Natural killer cell treated with Interleukin-12 subunit alpha and Interleukin-12 subunit beta and Interleukin-15 and Interleukin-18, amount 100 ng/mL, for 72 hours (primary cell): ENCODE results near the gene FOXC2. TPM values are rescaled to one million over a fixed set of nuclear protein-coding genes. Genes with fewer than 3 reads are reported as not detected.

Experiments used
- ATAC-seq, 2 donors: fragments of 150-1000 bp; cut with Tn5 transposase in 1 of 2; sonication (Bioruptor Pico), chemical (Tn5 transposase) in 1 of 2; 2 replicates each; pipeline ENCODE4 v1.10.0; 2021
- DNase-seq: peaks from one replicate; pipeline ENCODE4 v3.0.0; 2022; ENCODE audit warnings: low spot score
- H3K27ac Mint-ChIP-seq, 2 donors: 1 replicate in 1 of 2; 2 replicates in 1 of 2; pipeline ENCODE4 v1.8.0; 2022; ENCODE audit warnings: mixed read lengths in 2 of 2, mild to moderate bottlenecking in 1 of 2, moderate library complexity in 1 of 2
- H3K27me3 Mint-ChIP-seq, 2 donors: 1 replicate in 1 of 2; 2 replicates in 1 of 2; pipeline ENCODE4 v1.8.0; 2022; ENCODE audit warnings: mixed read lengths in 2 of 2
- H3K36me3 Mint-ChIP-seq: one replicate; pipeline ENCODE4 v1.8.0; 2022; ENCODE audit warnings: mixed read lengths
- H3K4me1 Mint-ChIP-seq, 2 donors: 1 replicate in 1 of 2; 2 replicates in 1 of 2; pipeline ENCODE4 v1.8.0; 2022; ENCODE audit warnings: low read depth in 2 of 2, mixed read lengths in 2 of 2, mild to moderate bottlenecking in 1 of 2
- H3K4me3 Mint-ChIP-seq: one replicate; pipeline ENCODE4 v1.8.0; 2022; ENCODE audit warnings: mixed read lengths
- H3K9me3 Mint-ChIP-seq: 2 replicates; pipeline ENCODE4 v1.8.0; 2022; ENCODE audit warnings: mixed read lengths
- total RNA-seq, 2 donors: library from RNA; stranded (reverse); gene quantifications; one replicate each; pipeline ENCODE4 v1.2.3, GENCODE V29; 2022

Gene FOXC2
- total RNA-seq, 2 donors from 2014 or later = not detected

GRCh38 chr16:86555704-86556075 is 10.9 kb upstream of the FOXC2 start:
- Mint-ChIP-seq H3K9me3 (no peaks in the 10 kb centered on the region), H3K27me3 (peaks cover 0 to 2% of the 10 kb centered on the region in 2 donors), H3K36me3 (peaks cover 5% of the 10 kb centered on the region), H3K4me3 (peak overlapping the region; percentile 92), H3K27ac (peak overlapping the region; percentile 89 to 93), H3K4me1 (peaks cover 12 to 15% of the 10 kb centered on the region in 2 donors)
- DNase-seq = no peak
- no peak for ATAC-seq

GRCh38 chr16:86556576-86556975 is 10.1 kb upstream of the FOXC2 start:
- H3K9me3 Mint-ChIP-seq = no peaks in the 10 kb centered on the region
- DNase-seq (no peak), ATAC-seq (no peak)
- H3K27me3 Mint-ChIP-seq = peaks cover 0 to 6% of the 10 kb centered on the region in 2 donors
- H3K4me3 Mint-ChIP-seq = no peak overlapping the region
- no peak overlapping the region for H3K27ac Mint-ChIP-seq
- H3K4me1 Mint-ChIP-seq = peaks cover 12 to 15% of the 10 kb centered on the region in 2 donors
- H3K36me3 Mint-ChIP-seq = peaks cover 5% of the 10 kb centered on the region

GRCh38 chr16:86557587-86557986 is 9.0 kb upstream of the FOXC2 start:
- H3K27ac Mint-ChIP-seq = no peak overlapping the region
- no peak for ATAC-seq
- H3K4me1 Mint-ChIP-seq = peaks cover 12 to 15% of the 10 kb centered on the region in 2 donors
- H3K27me3 Mint-ChIP-seq = peaks cover 8 to 9% of the 10 kb centered on the region in 2 donors
- H3K36me3 Mint-ChIP-seq = peaks cover 5% of the 10 kb centered on the region
- H3K4me3 Mint-ChIP-seq = no peak overlapping the region
- no peak for DNase-seq
- H3K9me3 Mint-ChIP-seq = no peaks in the 10 kb centered on the region

GRCh38 chr16:86558355-86559193 is 8.1 kb upstream of the FOXC2 start:
- no peak for ATAC-seq

GRCh38 chr16:86559802-86560305 is 6.8 kb upstream of the FOXC2 start:
- no peak overlapping the region for H3K27ac Mint-ChIP-seq
- H3K4me1 Mint-ChIP-seq = peaks cover 5 to 16% of the 10 kb centered on the region in 2 donors
- no peaks in the 10 kb centered on the region for H3K36me3 Mint-ChIP-seq
- DNase-seq (no peak), ATAC-seq (no peak)
- no peak overlapping the region for H3K4me3 Mint-ChIP-seq
- H3K9me3 Mint-ChIP-seq = no peaks in the 10 kb centered on the region
- H3K27me3 Mint-ChIP-seq = peaks cover 20 to 23% of the 10 kb centered on the region in 2 donors

More at GRCh38 chr16:86558355-86559193, 8.1 kb upstream of the FOXC2 start:
- H3K36me3 Mint-ChIP-seq = peaks cover 5% of the 10 kb centered on the region
- no peak for DNase-seq
- peaks cover 12 to 15% of the 10 kb centered on the region in 2 donors for H3K4me1 Mint-ChIP-seq
- H3K27me3 Mint-ChIP-seq = peaks cover 10 to 11% of the 10 kb centered on the region in 2 donors
- H3K9me3 Mint-ChIP-seq = no peaks in the 10 kb centered on the region
- no peak overlapping the region for H3K27ac Mint-ChIP-seq
- H3K4me3 Mint-ChIP-seq = no peak overlapping the region

GRCh38 chr16:86562356-86562755 is 4.3 kb upstream of the FOXC2 start:
- H3K27me3 Mint-ChIP-seq = peaks cover 25 to 32% of the 10 kb centered on the region in 2 donors
- H3K36me3 Mint-ChIP-seq = no peaks in the 10 kb centered on the region
- no peak overlapping the region for H3K4me3 Mint-ChIP-seq
- ATAC-seq = no peak
- no peak for DNase-seq
- H3K4me1 Mint-ChIP-seq = peaks cover 0 to 11% of the 10 kb centered on the region in 2 donors
- H3K9me3 Mint-ChIP-seq = no peaks in the 10 kb centered on the region
- H3K27ac Mint-ChIP-seq = no peak overlapping the region

- Mint-ChIP-seq H3K27me3 (peaks cover 26 to 33% of the 10 kb centered on the region in 2 donors), H3K27ac (peak overlapping the region in 1 of 2 donors; percentile 29)
These were observed 2.9 kb upstream of the FOXC2 start for GRCh38 chr16:86563469-86564345.

GRCh38 chr16:86565181-86565631 is 1.4 kb upstream of the FOXC2 start:
- DNase-seq (no peak), ATAC-seq (no peak)
- Mint-ChIP-seq H3K4me1 (peaks cover 0 to 11% of the 10 kb centered on the region in 2 donors), H3K9me3 (no peaks in the 10 kb centered on the region), H3K27ac (no peak overlapping the region), H3K4me3 (no peak overlapping the region), H3K36me3 (no peaks in the 10 kb centered on the region), H3K27me3 (peaks cover 30 to 47% of the 10 kb centered on the region in 2 donors)

More at GRCh38 chr16:86563469-86564345, 2.9 kb upstream of the FOXC2 start:
- peaks cover 0 to 11% of the 10 kb centered on the region in 2 donors for H3K4me1 Mint-ChIP-seq
- H3K4me3 Mint-ChIP-seq = peak overlapping the region; percentile 34
- H3K9me3 Mint-ChIP-seq = no peaks in the 10 kb centered on the region
- no peaks in the 10 kb centered on the region for H3K36me3 Mint-ChIP-seq
- DNase-seq (peak; percentile 85), ATAC-seq (peak; percentile 85 to 92)

GRCh38 chr16:86565644-86566511 is 751 bp upstream of the FOXC2 start:
- no peaks in the 10 kb centered on the region for H3K9me3 Mint-ChIP-seq
- peaks cover 0 to 11% of the 10 kb centered on the region in 2 donors for H3K4me1 Mint-ChIP-seq
- ATAC-seq (no peak), DNase-seq (no peak)
- no peaks in the 10 kb centered on the region for H3K36me3 Mint-ChIP-seq
- peaks cover 32 to 54% of the 10 kb centered on the region in 2 donors for H3K27me3 Mint-ChIP-seq
- no peak overlapping the region for H3K27ac Mint-ChIP-seq
- H3K4me3 Mint-ChIP-seq = no peak overlapping the region

- no peaks in the 10 kb centered on the region for H3K36me3 Mint-ChIP-seq
- H3K27ac Mint-ChIP-seq = no peak overlapping the region
- no peak overlapping the region for H3K4me3 Mint-ChIP-seq
- no peaks in the 10 kb centered on the region for H3K9me3 Mint-ChIP-seq
- peaks cover 0 to 11% of the 10 kb centered on the region in 2 donors for H3K4me1 Mint-ChIP-seq
- ATAC-seq (no peak), DNase-seq (no peak)
- peaks cover 31 to 53% of the 10 kb centered on the region in 2 donors for H3K27me3 Mint-ChIP-seq
These were observed 504 bp downstream of the FOXC2 start for GRCh38 chr16:86566966-86567700.

- ATAC-seq = peak in 1 of 2 donors; percentile 3
- H3K9me3 Mint-ChIP-seq = no peaks in the 10 kb centered on the region
- peaks cover 0 to 11% of the 10 kb centered on the region in 2 donors for H3K4me1 Mint-ChIP-seq
- no peaks in the 10 kb centered on the region for H3K36me3 Mint-ChIP-seq
- H3K27me3 Mint-ChIP-seq = peaks cover 31 to 50% of the 10 kb centered on the region in 2 donors
- no peak overlapping the region for H3K4me3 Mint-ChIP-seq
- DNase-seq = no peak
- H3K27ac Mint-ChIP-seq = no peak overlapping the region
These were observed 1.3 kb downstream of the FOXC2 start for GRCh38 chr16:86567701-86568581.
